HS-27A (cell line): ENCODE measurements around the gene ZNF507.

Experiments
- DNase-seq: peaks from one replicate; pipeline ENCODE4 v3.0.0-alpha.2; 2012; ENCODE audit warnings: low read depth, missing footprints

The ZNF507 gene

GRCh38 chr19:32339988-32340874, 5.2 kb upstream of the ZNF507 start:
- no peak for DNase-seq

GRCh38 chr19:32342695-32343094, 2.7 kb upstream of the ZNF507 start:
- DNase-seq: no peak

- DNase-seq: no peak
Observed at GRCh38 chr19:32343550-32344262, 1.7 kb upstream of the ZNF507 start.

GRCh38 chr19:32346901-32347300, 1.5 kb downstream of the ZNF507 start:
- no peak for DNase-seq

GRCh38 chr19:32347573-32347972, 2.2 kb downstream of the ZNF507 start:
- DNase-seq: no peak

- no peak for DNase-seq
Observed at GRCh38 chr19:32349051-32349450, 3.6 kb downstream of the ZNF507 start.

GRCh38 chr19:32349724-32350470, 4.5 kb downstream of the ZNF507 start:
- DNase-seq: no peak

GRCh38 chr19:32350471-32350865, 5.1 kb downstream of the ZNF507 start:
- DNase-seq: no peak

- peak; percentile 57 for DNase-seq
Observed at GRCh38 chr19:32350987-32351348, 5.6 kb downstream of the ZNF507 start.

- no peak for DNase-seq
Observed at GRCh38 chr19:32352241-32352630, 6.8 kb downstream of the ZNF507 start.

- DNase-seq: no peak
Observed at GRCh38 chr19:32354345-32354744, 8.9 kb downstream of the ZNF507 start.

GRCh38 chr19:32355309-32355708, 9.9 kb downstream of the ZNF507 start:
- DNase-seq: no peak

GRCh38 chr19:32357720-32358119, 12.3 kb downstream of the ZNF507 start:
- no peak for DNase-seq

- no peak for DNase-seq
Observed at GRCh38 chr19:32358321-32358720, 12.9 kb downstream of the ZNF507 start.

- DNase-seq: no peak
Observed at GRCh38 chr19:32359581-32359980, 14.2 kb downstream of the ZNF507 start.

GRCh38 chr19:32361574-32362317, 16.3 kb downstream of the ZNF507 start:
- DNase-seq: no peak

- no peak for DNase-seq
Observed at GRCh38 chr19:32362318-32362691, 16.9 kb downstream of the ZNF507 start.

- DNase-seq: no peak
Observed at GRCh38 chr19:32363175-32363574, 17.8 kb downstream of the ZNF507 start.

GRCh38 chr19:32363632-32364031, 18.2 kb downstream of the ZNF507 start:
- DNase-seq: no peak

- DNase-seq: no peak
Observed at GRCh38 chr19:32364040-32364439, 18.6 kb downstream of the ZNF507 start.

- DNase-seq: no peak
Observed at GRCh38 chr19:32367063-32367462, 21.7 kb downstream of the ZNF507 start.

- DNase-seq: no peak
Observed at GRCh38 chr19:32367948-32368536, 22.6 kb downstream of the ZNF507 start.
